Measurements from ENCODE around the gene SETBP1.

The SETBP1 gene

GRCh38 chr18:44961288-44961995 lies 280.8 kb downstream of the SETBP1 start:
- TF ChIP-seq JUND (IDR thresholded peaks at IDR 0.05; ENCODE audit: low read depth): no peak
- in situ Hi-C loops (cut with HindIII; ENCODE audit: low pct_unique_long_range_greater_than_20kb, low sequenced_read_pairs): no loop called here
- DNase-seq (ENCODE audit: low read depth in 1 of 2, low spot score in 1 of 2): no peak

GRCh38 chr18:44967599-44967998 lies 286.9 kb downstream of the SETBP1 start:
- DNase-seq (ENCODE audit: low read depth in 1 of 2, low spot score in 1 of 2): no peak
- TF ChIP-seq JUND (IDR thresholded peaks at IDR 0.05; ENCODE audit: low read depth): no peak
- in situ Hi-C loops (cut with HindIII; ENCODE audit: low pct_unique_long_range_greater_than_20kb, low sequenced_read_pairs): no loop called here

GRCh38 chr18:44968336-44968735 lies 287.6 kb downstream of the SETBP1 start:
- no peak for TF ChIP-seq JUND (IDR thresholded peaks at IDR 0.05; ENCODE audit: low read depth)
- DNase-seq (ENCODE audit: low read depth in 1 of 2, low spot score in 1 of 2): no peak
- in situ Hi-C loops (cut with HindIII; ENCODE audit: low pct_unique_long_range_greater_than_20kb, low sequenced_read_pairs): no loop called here

GRCh38 chr18:44969214-44969795 lies 288.6 kb downstream of the SETBP1 start:
- no peak for TF ChIP-seq JUND (IDR thresholded peaks at IDR 0.05; ENCODE audit: low read depth)
- DNase-seq (ENCODE audit: low read depth in 1 of 2, low spot score in 1 of 2): no peak
- in situ Hi-C loops (cut with HindIII; ENCODE audit: low pct_unique_long_range_greater_than_20kb, low sequenced_read_pairs): no loop called here

- in situ Hi-C loops (cut with HindIII; ENCODE audit: low pct_unique_long_range_greater_than_20kb, low sequenced_read_pairs): no loop called here
- no peak for TF ChIP-seq JUND (IDR thresholded peaks at IDR 0.05; ENCODE audit: low read depth)
- peak in 1 of 2 experiments; percentile 22 for DNase-seq (ENCODE audit: low read depth in 1 of 2, low spot score in 1 of 2)
Observed at GRCh38 chr18:44973282-44973681, 292.6 kb downstream of the SETBP1 start.

GRCh38 chr18:44974174-44974573 lies 293.5 kb downstream of the SETBP1 start:
- DNase-seq (ENCODE audit: low read depth in 1 of 2, low spot score in 1 of 2): no peak
- in situ Hi-C loops (cut with HindIII; ENCODE audit: low pct_unique_long_range_greater_than_20kb, low sequenced_read_pairs): no loop called here
- no peak for TF ChIP-seq JUND (IDR thresholded peaks at IDR 0.05; ENCODE audit: low read depth)

GRCh38 chr18:44977856-44978255 lies 297.2 kb downstream of the SETBP1 start:
- in situ Hi-C loops (cut with HindIII; ENCODE audit: low pct_unique_long_range_greater_than_20kb, low sequenced_read_pairs): no loop called here
- no peak for DNase-seq (ENCODE audit: low read depth in 1 of 2, low spot score in 1 of 2)
- TF ChIP-seq JUND (IDR thresholded peaks at IDR 0.05; ENCODE audit: low read depth): no peak

- no peak for DNase-seq (ENCODE audit: low read depth in 1 of 2, low spot score in 1 of 2)
- in situ Hi-C loops (cut with HindIII; ENCODE audit: low pct_unique_long_range_greater_than_20kb, low sequenced_read_pairs): no loop called here
- no peak for TF ChIP-seq JUND (IDR thresholded peaks at IDR 0.05; ENCODE audit: low read depth)
Observed at GRCh38 chr18:44979748-44980147, 299.1 kb downstream of the SETBP1 start.

- DNase-seq (ENCODE audit: low read depth in 1 of 2, low spot score in 1 of 2): no peak
- in situ Hi-C loops (cut with HindIII; ENCODE audit: low pct_unique_long_range_greater_than_20kb, low sequenced_read_pairs): no loop called here
Observed at GRCh38 chr18:44981121-44981520, 300.4 kb downstream of the SETBP1 start.

GRCh38 chr18:44986933-44987332 lies 306.2 kb downstream of the SETBP1 start:
- no peak for TF ChIP-seq JUND (IDR thresholded peaks at IDR 0.05; ENCODE audit: low read depth)
- in situ Hi-C loops (cut with HindIII; ENCODE audit: low pct_unique_long_range_greater_than_20kb, low sequenced_read_pairs): no loop called here
- DNase-seq (ENCODE audit: low read depth in 1 of 2, low spot score in 1 of 2): no peak

More at GRCh38 chr18:44981121-44981520, 300.4 kb downstream of the SETBP1 start:
- TF ChIP-seq JUND (IDR thresholded peaks at IDR 0.05; ENCODE audit: low read depth): no peak

GRCh38 chr18:44987371-44987770 lies 306.7 kb downstream of the SETBP1 start:
- no peak for TF ChIP-seq JUND (IDR thresholded peaks at IDR 0.05; ENCODE audit: low read depth)
- no peak for DNase-seq (ENCODE audit: low read depth in 1 of 2, low spot score in 1 of 2)
- in situ Hi-C loops (cut with HindIII; ENCODE audit: low pct_unique_long_range_greater_than_20kb, low sequenced_read_pairs): no loop called here

- no peak for DNase-seq (ENCODE audit: low read depth in 1 of 2, low spot score in 1 of 2)
- no peak for TF ChIP-seq JUND (IDR thresholded peaks at IDR 0.05; ENCODE audit: low read depth)
- in situ Hi-C loops (cut with HindIII; ENCODE audit: low pct_unique_long_range_greater_than_20kb, low sequenced_read_pairs): no loop called here
Observed at GRCh38 chr18:44988821-44989587, 308.3 kb downstream of the SETBP1 start.

GRCh38 chr18:44996261-44996660 lies 315.6 kb downstream of the SETBP1 start:
- TF ChIP-seq JUND (IDR thresholded peaks at IDR 0.05; ENCODE audit: low read depth): no peak
- in situ Hi-C loops (cut with HindIII; ENCODE audit: low pct_unique_long_range_greater_than_20kb, low sequenced_read_pairs): no loop called here
- DNase-seq (ENCODE audit: low read depth in 1 of 2, low spot score in 1 of 2): no peak
